Measurements from ENCODE around the gene C1QL4.

GRCh38 chr12:49340971-49341776, 4.2 kb upstream of the C1QL4 start:
- TF ChIP-seq CTCF (IDR thresholded peaks at IDR 0.05; ENCODE audit: borderline replicate concordance, extremely low read depth, low read length, poor library complexity, severe bottlenecking), result no peak
- TF ChIP-seq EZH2 (IDR thresholded peaks at IDR 0.05; ENCODE audit: borderline replicate concordance, low read depth, low read length, severe bottlenecking), result no peak
